Caco-2 (cell line): ENCODE results near the gene IGSF9B. TPM values are rescaled to one million over a fixed set of nuclear protein-coding genes. Genes with fewer than 3 reads are reported as not detected.

Experiments
- BruUV-seq: library from RNA; stranded (reverse); fragments of 400-500 nt; replicated peaks from 2 replicates; lab custom pipeline; 2021; lab: Mats Ljungman, UMichigan
- CTCF ChIA-PET: fragments of 300-600 bp; sonication (Branson Sonifier 250); formaldehyde crosslinking; loops from one replicate; lab custom pipeline; 2022; ENCODE audit warnings: antibody characterized with exemption; lab: Charles Lee
- POLR2A ChIA-PET: fragments of 300-600 bp; sonication (Branson Sonifier 250); formaldehyde crosslinking; loops from one replicate; lab custom pipeline; 2022; ENCODE audit warnings: antibody characterized with exemption; lab: Charles Lee
- DNase-seq, 2 experiments: peaks; one replicate each; pipeline versions ENCODE4 v3.0.0 to v3.0.0-alpha.2; 2020 to 2022
- H3K27me3 ChIP-seq: replicated peaks from 2 replicates; pipeline ENCODE4 v1.6.0; 2011; ENCODE audit warnings: low read length; ENCODE audit not compliant: control insufficient read depth, insufficient read depth
- H3K36me3 ChIP-seq: 2 replicates; pipeline ENCODE4 v1.5.1; 2011; ENCODE audit warnings: low read length; ENCODE audit not compliant: control insufficient read depth, insufficient read depth
- H3K4me1 ChIP-seq: fragments of 250-450 bp; sonication (Bioruptor Pico); 2 replicates; pipeline ENCODE4 v1.5.1; 2020; ENCODE audit warnings: mild to moderate bottlenecking
- H3K4me3 ChIP-seq: 2 replicates; pipeline ENCODE4 v1.5.1; 2011; ENCODE audit warnings: low read depth, mild to moderate bottlenecking, control low read depth, low read length
- H3K9me3 ChIP-seq: fragments of 250-450 bp; sonication (Bioruptor Pico); 2 replicates; pipeline ENCODE4 v1.5.1; 2020; ENCODE audit warnings: mild to moderate bottlenecking, moderate library complexity
- H3K27ac Mint-ChIP-seq: one replicate; pipeline ENCODE4 v1.8.0; 2022; ENCODE audit warnings: mixed read lengths; ENCODE audit not compliant: unreplicated experiment
- H3K27me3 Mint-ChIP-seq: one replicate; pipeline ENCODE4 v1.8.0; 2022; ENCODE audit warnings: mixed read lengths; ENCODE audit not compliant: insufficient read depth, unreplicated experiment
- H3K36me3 Mint-ChIP-seq: one replicate; pipeline ENCODE4 v1.8.0; 2022; ENCODE audit warnings: mild to moderate bottlenecking, mixed read lengths; ENCODE audit not compliant: insufficient read depth, unreplicated experiment
- H3K4me1 Mint-ChIP-seq: one replicate; pipeline ENCODE4 v1.8.0; 2022; ENCODE audit warnings: low read depth, mixed read lengths; ENCODE audit not compliant: unreplicated experiment
- H3K4me3 Mint-ChIP-seq: one replicate; pipeline ENCODE4 v1.8.0; 2022; ENCODE audit warnings: mild to moderate bottlenecking, moderate library complexity, mixed read lengths; ENCODE audit not compliant: unreplicated experiment
- H3K9me3 Mint-ChIP-seq: one replicate; pipeline ENCODE4 v1.8.0; 2022; ENCODE audit warnings: mixed read lengths; ENCODE audit not compliant: unreplicated experiment
- CTCF ChIP-seq, 2 experiments: fragments of 200-600 bp in 1 of 2; IDR thresholded peaks; 1 replicate in 1 of 2; 2 replicates in 1 of 2; pipeline versions ENCODE4 v1.5.1 to v1.8.0; 2011 to 2022; ENCODE audit warnings: antibody characterized with exemption in 1 of 2, control low read depth in 1 of 2, inconsistent platforms in 1 of 2, low read depth in 1 of 2, low read length in 1 of 2, mild to moderate bottlenecking in 1 of 2, moderate library complexity in 1 of 2; ENCODE audit not compliant: insufficient read depth in 1 of 2, severe bottlenecking in 1 of 2, unreplicated experiment in 1 of 2
- intact Hi-C: fragments of 100-400 bp; cut with micrococcal nuclease; formaldehyde crosslinking; loops from one replicate; pipeline ENCODE4 v1.10.0; 2022; ENCODE audit not compliant: unreplicated experiment
- total RNA-seq: library from RNA; stranded (reverse); gene quantifications from 2 replicates; pipeline ENCODE4 v1.2.3, GENCODE V29; 2022

IGSF9B gene
- total RNA-seq, 1 experiment from 2014 or later, result 4.2 TPM

- no peaks in the 10 kb centered on the region for H3K36me3 Mint-ChIP-seq
- H3K9me3 ChIP-seq, result no peaks in the 10 kb centered on the region
- no peak for TF ChIP-seq CTCF (IDR thresholded peaks at IDR 0.05; ENCODE audit: insufficient read depth in 1 of 2, low read depth in 1 of 2, low read length in 1 of 2, severe bottlenecking in 1 of 2, unreplicated experiment in 1 of 2)
Observed at GRCh38 chr11:133922078-133922870, 34.5 kb downstream of the IGSF9B start.

GRCh38 chr11:133921513-133921912, 35.3 kb downstream of the IGSF9B start:
- Mint-ChIP-seq H3K36me3 (no peaks in the 10 kb centered on the region), H3K27ac (no peak overlapping the region), H3K9me3 (no peaks in the 10 kb centered on the region), H3K4me1 (no peaks in the 10 kb centered on the region), H3K4me3 (no peak overlapping the region), H3K27me3 (peaks cover 7% of the 10 kb centered on the region)
- ChIA-PET CTCF (no interaction called here), POLR2A (no interaction called here)
- H3K36me3 ChIP-seq, result no peaks in the 10 kb centered on the region
- no peak for TF ChIP-seq CTCF (IDR thresholded peaks at IDR 0.05; ENCODE audit: insufficient read depth in 1 of 2, low read depth in 1 of 2, low read length in 1 of 2, severe bottlenecking in 1 of 2, unreplicated experiment in 1 of 2)
- intact Hi-C loops, result no loop called here
- H3K4me3 ChIP-seq, result no peak overlapping the region
- H3K4me1 ChIP-seq, result no peaks in the 10 kb centered on the region
- no peaks in the 10 kb centered on the region for H3K27me3 ChIP-seq
- BruUV-seq, result no TSS peak
- no peak for DNase-seq
- no peaks in the 10 kb centered on the region for H3K9me3 ChIP-seq

More at GRCh38 chr11:133922078-133922870, 34.5 kb downstream of the IGSF9B start:
- no peaks in the 10 kb centered on the region for H3K9me3 Mint-ChIP-seq
- no peaks in the 10 kb centered on the region for H3K4me1 Mint-ChIP-seq
- no peak overlapping the region for H3K27ac Mint-ChIP-seq
- ChIA-PET CTCF (no interaction called here), POLR2A (no interaction called here)
- peaks cover 5% of the 10 kb centered on the region for H3K27me3 Mint-ChIP-seq
- no peaks in the 10 kb centered on the region for H3K4me1 ChIP-seq
- no peak overlapping the region for H3K4me3 ChIP-seq
- no peak overlapping the region for H3K4me3 Mint-ChIP-seq
- no peak for DNase-seq
- intact Hi-C loops, result no loop called here
- BruUV-seq, result no TSS peak
- no peaks in the 10 kb centered on the region for H3K36me3 ChIP-seq
- H3K27me3 ChIP-seq, result no peaks in the 10 kb centered on the region

GRCh38 chr11:133921026-133921425, 35.7 kb downstream of the IGSF9B start:
- Mint-ChIP-seq H3K9me3 (no peaks in the 10 kb centered on the region), H3K27me3 (peaks cover 10% of the 10 kb centered on the region), H3K4me1 (no peaks in the 10 kb centered on the region), H3K27ac (no peak overlapping the region), H3K4me3 (no peak overlapping the region), H3K36me3 (no peaks in the 10 kb centered on the region)
- no peak for TF ChIP-seq CTCF (IDR thresholded peaks at IDR 0.05; ENCODE audit: insufficient read depth in 1 of 2, low read depth in 1 of 2, low read length in 1 of 2, severe bottlenecking in 1 of 2, unreplicated experiment in 1 of 2)
- no peak for DNase-seq
- CTCF ChIA-PET, result no interaction called here
- no peaks in the 10 kb centered on the region for H3K4me1 ChIP-seq
- no peak overlapping the region for H3K4me3 ChIP-seq
- POLR2A ChIA-PET, result no interaction called here
- no peaks in the 10 kb centered on the region for H3K27me3 ChIP-seq
- BruUV-seq, result no TSS peak
- H3K36me3 ChIP-seq, result no peaks in the 10 kb centered on the region
- H3K9me3 ChIP-seq, result no peaks in the 10 kb centered on the region
- intact Hi-C loops, result no loop called here
